HepG2 (cell line): ENCODE results near the gene PIEZO2. TPM values are rescaled to one million over a fixed set of nuclear protein-coding genes. Genes with fewer than 3 reads are reported as not detected.
A peak's percentile ranks its signal among the peaks of the same experiment; 100 is the strongest.

ENCODE experiments used
- AKAP8 ChIP-seq: sonication (generic); formaldehyde crosslinking; IDR thresholded peaks from 2 replicates; pipeline ENCODE4 v1.5.1; 2020; ENCODE audit warnings: mild to moderate bottlenecking, missing genetic modification reagents
- ATAD3A ChIP-seq: sonication (generic); formaldehyde crosslinking; IDR thresholded peaks from 2 replicates; pipeline ENCODE4 v1.4.0; 2020; ENCODE audit warnings: missing genetic modification reagents
- ATF1 ChIP-seq: IDR thresholded peaks from 2 replicates; pipeline ENCODE4 v1.6.1; 2016; ENCODE audit warnings: mild to moderate bottlenecking, control low read depth
- ETV6 ChIP-seq: sonication (generic); formaldehyde crosslinking; conservative IDR thresholded peaks from 2 replicates; pipeline ENCODE4 v1.4.0; 2020; ENCODE audit warnings: missing genetic modification reagents
- FLYWCH1 ChIP-seq: sonication (generic); formaldehyde crosslinking; IDR thresholded peaks from 2 replicates; pipeline ENCODE4 v1.8.1; 2023; ENCODE audit warnings: mild to moderate bottlenecking, missing genetic modification reagents
- HNRNPL ChIP-seq: fragments of 200-400 bp; formaldehyde crosslinking; IDR thresholded peaks from 2 replicates; pipeline ENCODE4 v1.6.1; 2017; ENCODE audit warnings: mild to moderate bottlenecking, low read depth, low read length
- HNRNPLL ChIP-seq: fragments of 200-400 bp; formaldehyde crosslinking; IDR thresholded peaks from 2 replicates; pipeline ENCODE4 v1.6.1; 2017; ENCODE audit warnings: mild to moderate bottlenecking, low read depth, low read length; ENCODE audit not compliant: poor library complexity, severe bottlenecking
- MEF2D ChIP-seq: sonication (generic); formaldehyde crosslinking; IDR thresholded peaks from 2 replicates; pipeline ENCODE4 v1.5.1; 2020; ENCODE audit warnings: mild to moderate bottlenecking, missing genetic modification reagents
- NR2F2 ChIP-seq: IDR thresholded peaks from 2 replicates; pipeline ENCODE4 v1.6.1; 2012; ENCODE audit warnings: low read depth, inconsistent platforms, borderline replicate concordance
- PITX1 ChIP-seq: sonication (generic); formaldehyde crosslinking; IDR thresholded peaks from 2 replicates; pipeline ENCODE4 v1.5.1; 2020; ENCODE audit warnings: mild to moderate bottlenecking, missing genetic modification reagents
- RBAK ChIP-seq: sonication (generic); formaldehyde crosslinking; IDR thresholded peaks from 2 replicates; pipeline ENCODE4 v1.5.1; 2020; ENCODE audit warnings: mild to moderate bottlenecking, missing genetic modification reagents
- ZBTB7B ChIP-seq: sonication (generic); formaldehyde crosslinking; IDR thresholded peaks from 2 replicates; pipeline ENCODE4 v1.4.0; 2020; ENCODE audit warnings: missing genetic modification reagents
- ZFP37 ChIP-seq: sonication (generic); formaldehyde crosslinking; IDR thresholded peaks from 2 replicates; pipeline ENCODE4 v1.4.0; 2020; ENCODE audit warnings: missing genetic modification reagents, borderline replicate concordance
- ZNF224 ChIP-seq: sonication (generic); formaldehyde crosslinking; IDR thresholded peaks from 2 replicates; pipeline ENCODE4 v1.5.0; 2020; ENCODE audit warnings: mild to moderate bottlenecking, missing genetic modification reagents
- ZNF329 ChIP-seq: sonication (generic); formaldehyde crosslinking; IDR thresholded peaks from 2 replicates; pipeline ENCODE4 v1.9.0; 2021; ENCODE audit warnings: low read depth, mild to moderate bottlenecking, missing genetic modification reagents
- ZNF333 ChIP-seq: sonication (generic); formaldehyde crosslinking; IDR thresholded peaks from 2 replicates; pipeline ENCODE4 v1.4.0; 2020; ENCODE audit warnings: mild to moderate bottlenecking, missing genetic modification reagents, borderline replicate concordance
- ZNF839 ChIP-seq: sonication (generic); formaldehyde crosslinking; IDR thresholded peaks from 2 replicates; pipeline ENCODE4 v1.4.0; 2020; ENCODE audit warnings: missing genetic modification reagents, mild to moderate bottlenecking, borderline replicate concordance
- polyA plus RNA-seq, 8 experiments: library from polyadenylated mRNA; depleted of rRNA in 3 of 8; stranded (reverse) in 7 of 8; unstranded in 1 of 8; fragments of >200 nt; fragmentation: Illumina TruSeq in 4 of 8; extraction: Trizol in 4 of 8; gene quantifications; 2 replicates each; pipeline versions ENCODE4 v1.2.1 to v1.2.3, GENCODE V29; 2011 to 2016; ENCODE audit warnings: low read depth in 4 of 8, missing spikeins in 1 of 8, mixed read lengths in 1 of 8; ENCODE audit not compliant: insufficient read depth in 1 of 8
- total RNA-seq, 5 experiments: library from RNA; depleted of rRNA; stranded (reverse); fragments of >200 nt; fragmentation: Illumina TruSeq; extraction: Trizol; gene quantifications; 2 replicates each; pipeline ENCODE4 v1.2.3, GENCODE V29; 2016; ENCODE audit warnings: low read depth in 1 of 5
- TF ChIP-seq, protein P1 (sequence below): sonication (generic); formaldehyde crosslinking; IDR thresholded peaks from 2 replicates; pipeline ENCODE4 v1.4.0; 2020; ENCODE audit warnings: missing genetic modification reagents
- TF ChIP-seq, protein P2 (sequence below): sonication (generic); formaldehyde crosslinking; IDR thresholded peaks from 2 replicates; pipeline ENCODE4 v1.4.0; 2020; ENCODE audit warnings: mild to moderate bottlenecking, low read depth, missing genetic modification reagents
- TF ChIP-seq, protein P3 (sequence below): sonication (generic); formaldehyde crosslinking; IDR thresholded peaks from 2 replicates; pipeline ENCODE4 v1.4.0; 2020; ENCODE audit warnings: missing genetic modification reagents
- TF ChIP-seq, protein P4 (sequence below): sonication (generic); formaldehyde crosslinking; IDR thresholded peaks from 2 replicates; pipeline ENCODE4 v1.8.1; 2023; ENCODE audit warnings: mild to moderate bottlenecking, missing genetic modification reagents, borderline replicate concordance
- TF ChIP-seq, protein P5 (sequence below): sonication (generic); formaldehyde crosslinking; IDR thresholded peaks from 2 replicates; pipeline ENCODE4 v1.5.1; 2020; ENCODE audit warnings: mild to moderate bottlenecking, missing genetic modification reagents, moderate library complexity
- TF ChIP-seq, protein P6 (sequence below): sonication (generic); formaldehyde crosslinking; conservative IDR thresholded peaks from 2 replicates; pipeline ENCODE4 v1.8.0; 2022; ENCODE audit warnings: missing genetic modification reagents

Gene PIEZO2
- total and polyA plus RNA-seq, 2 of the 13 experiments (the other 11 are each of a cell fraction or from before 2014, with no cell fraction given): 15.2 to 27.2 TPM

DNA sequence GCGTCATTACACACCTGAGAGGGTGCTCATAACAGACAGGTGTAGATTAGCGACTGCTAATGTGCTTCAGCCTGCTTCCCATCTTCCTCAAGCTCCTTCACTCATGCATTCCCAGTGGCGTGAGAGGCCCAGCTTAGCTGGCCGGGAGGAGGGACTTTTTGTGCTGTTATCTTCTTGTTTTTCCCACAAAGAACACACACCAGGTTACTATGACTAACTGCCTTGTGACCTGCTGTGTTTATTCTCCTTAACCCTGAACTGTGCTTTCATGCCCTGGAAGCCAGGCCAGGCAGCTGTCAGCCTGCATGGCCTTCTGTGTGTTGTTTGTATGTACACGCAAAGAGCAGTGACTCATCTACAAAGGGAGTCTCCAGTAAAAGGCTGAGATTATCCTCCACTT lies 143.8 kb downstream of the PIEZO2 start (continued):
- TF ChIP-seq, protein P1, sequence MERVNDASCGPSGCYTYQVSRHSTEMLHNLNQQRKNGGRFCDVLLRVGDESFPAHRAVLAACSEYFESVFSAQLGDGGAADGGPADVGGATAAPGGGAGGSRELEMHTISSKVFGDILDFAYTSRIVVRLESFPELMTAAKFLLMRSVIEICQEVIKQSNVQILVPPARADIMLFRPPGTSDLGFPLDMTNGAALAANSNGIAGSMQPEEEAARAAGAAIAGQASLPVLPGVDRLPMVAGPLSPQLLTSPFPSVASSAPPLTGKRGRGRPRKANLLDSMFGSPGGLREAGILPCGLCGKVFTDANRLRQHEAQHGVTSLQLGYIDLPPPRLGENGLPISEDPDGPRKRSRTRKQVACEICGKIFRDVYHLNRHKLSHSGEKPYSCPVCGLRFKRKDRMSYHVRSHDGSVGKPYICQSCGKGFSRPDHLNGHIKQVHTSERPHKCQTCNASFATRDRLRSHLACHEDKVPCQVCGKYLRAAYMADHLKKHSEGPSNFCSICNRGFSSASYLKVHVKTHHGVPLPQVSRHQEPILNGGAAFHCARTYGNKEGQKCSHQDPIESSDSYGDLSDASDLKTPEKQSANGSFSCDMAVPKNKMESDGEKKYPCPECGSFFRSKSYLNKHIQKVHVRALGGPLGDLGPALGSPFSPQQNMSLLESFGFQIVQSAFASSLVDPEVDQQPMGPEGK (CRISPR knock-in tag): no peak
- TF ChIP-seq MEF2D: peak; percentile 64; the same call in 1 of the 2 replicates
- 0 out of 2 replicates have a peak, but pooled peaks have one; percentile 10 for TF ChIP-seq ZNF224
- no peak for TF ChIP-seq RBAK (CRISPR knock-in tag)
- TF ChIP-seq NR2F2: peak; percentile 96
- peak; percentile 85 for TF ChIP-seq PITX1 (CRISPR knock-in tag)
- TF ChIP-seq ATAD3A (CRISPR knock-in tag): no peak
- no peak for TF ChIP-seq ZFP37 (CRISPR knock-in tag)
- TF ChIP-seq, protein P2, sequence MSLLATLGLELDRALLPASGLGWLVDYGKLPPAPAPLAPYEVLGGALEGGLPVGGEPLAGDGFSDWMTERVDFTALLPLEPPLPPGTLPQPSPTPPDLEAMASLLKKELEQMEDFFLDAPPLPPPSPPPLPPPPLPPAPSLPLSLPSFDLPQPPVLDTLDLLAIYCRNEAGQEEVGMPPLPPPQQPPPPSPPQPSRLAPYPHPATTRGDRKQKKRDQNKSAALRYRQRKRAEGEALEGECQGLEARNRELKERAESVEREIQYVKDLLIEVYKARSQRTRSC (CRISPR knock-in tag): no peak
- no peak for TF ChIP-seq HNRNPLL
- TF ChIP-seq, protein P3, sequence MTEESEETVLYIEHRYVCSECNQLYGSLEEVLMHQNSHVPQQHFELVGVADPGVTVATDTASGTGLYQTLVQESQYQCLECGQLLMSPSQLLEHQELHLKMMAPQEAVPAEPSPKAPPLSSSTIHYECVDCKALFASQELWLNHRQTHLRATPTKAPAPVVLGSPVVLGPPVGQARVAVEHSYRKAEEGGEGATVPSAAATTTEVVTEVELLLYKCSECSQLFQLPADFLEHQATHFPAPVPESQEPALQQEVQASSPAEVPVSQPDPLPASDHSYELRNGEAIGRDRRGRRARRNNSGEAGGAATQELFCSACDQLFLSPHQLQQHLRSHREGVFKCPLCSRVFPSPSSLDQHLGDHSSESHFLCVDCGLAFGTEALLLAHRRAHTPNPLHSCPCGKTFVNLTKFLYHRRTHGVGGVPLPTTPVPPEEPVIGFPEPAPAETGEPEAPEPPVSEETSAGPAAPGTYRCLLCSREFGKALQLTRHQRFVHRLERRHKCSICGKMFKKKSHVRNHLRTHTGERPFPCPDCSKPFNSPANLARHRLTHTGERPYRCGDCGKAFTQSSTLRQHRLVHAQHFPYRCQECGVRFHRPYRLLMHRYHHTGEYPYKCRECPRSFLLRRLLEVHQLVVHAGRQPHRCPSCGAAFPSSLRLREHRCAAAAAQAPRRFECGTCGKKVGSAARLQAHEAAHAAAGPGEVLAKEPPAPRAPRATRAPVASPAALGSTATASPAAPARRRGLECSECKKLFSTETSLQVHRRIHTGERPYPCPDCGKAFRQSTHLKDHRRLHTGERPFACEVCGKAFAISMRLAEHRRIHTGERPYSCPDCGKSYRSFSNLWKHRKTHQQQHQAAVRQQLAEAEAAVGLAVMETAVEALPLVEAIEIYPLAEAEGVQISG: peak; percentile 79
- no peak for TF ChIP-seq AKAP8 (CRISPR knock-in tag)
- no peak for TF ChIP-seq ETV6 (CRISPR knock-in tag)
- TF ChIP-seq, protein P4, sequence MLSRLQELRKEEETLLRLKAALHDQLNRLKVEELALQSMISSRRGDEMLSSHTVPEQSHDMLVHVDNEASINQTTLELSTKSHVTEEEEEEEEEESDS (CRISPR knock-in tag): no peak
- no peak for TF ChIP-seq ZNF333 (CRISPR knock-in tag)
- TF ChIP-seq, protein P5, sequence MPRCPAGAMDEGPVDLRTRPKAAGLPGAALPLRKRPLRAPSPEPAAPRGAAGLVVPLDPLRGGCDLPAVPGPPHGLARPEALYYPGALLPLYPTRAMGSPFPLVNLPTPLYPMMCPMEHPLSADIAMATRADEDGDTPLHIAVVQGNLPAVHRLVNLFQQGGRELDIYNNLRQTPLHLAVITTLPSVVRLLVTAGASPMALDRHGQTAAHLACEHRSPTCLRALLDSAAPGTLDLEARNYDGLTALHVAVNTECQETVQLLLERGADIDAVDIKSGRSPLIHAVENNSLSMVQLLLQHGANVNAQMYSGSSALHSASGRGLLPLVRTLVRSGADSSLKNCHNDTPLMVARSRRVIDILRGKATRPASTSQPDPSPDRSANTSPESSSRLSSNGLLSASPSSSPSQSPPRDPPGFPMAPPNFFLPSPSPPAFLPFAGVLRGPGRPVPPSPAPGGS (CRISPR knock-in tag): no peak
- no peak for TF ChIP-seq ZBTB7B (CRISPR knock-in tag)
- no peak for TF ChIP-seq ZNF839
- no peak for TF ChIP-seq ZNF329 (CRISPR knock-in tag)
- TF ChIP-seq ATF1 (CRISPR knock-in tag): 0 out of 2 replicates have a peak, but pooled peaks have one; percentile 26
- TF ChIP-seq HNRNPL: no peak
- TF ChIP-seq, protein P6, sequence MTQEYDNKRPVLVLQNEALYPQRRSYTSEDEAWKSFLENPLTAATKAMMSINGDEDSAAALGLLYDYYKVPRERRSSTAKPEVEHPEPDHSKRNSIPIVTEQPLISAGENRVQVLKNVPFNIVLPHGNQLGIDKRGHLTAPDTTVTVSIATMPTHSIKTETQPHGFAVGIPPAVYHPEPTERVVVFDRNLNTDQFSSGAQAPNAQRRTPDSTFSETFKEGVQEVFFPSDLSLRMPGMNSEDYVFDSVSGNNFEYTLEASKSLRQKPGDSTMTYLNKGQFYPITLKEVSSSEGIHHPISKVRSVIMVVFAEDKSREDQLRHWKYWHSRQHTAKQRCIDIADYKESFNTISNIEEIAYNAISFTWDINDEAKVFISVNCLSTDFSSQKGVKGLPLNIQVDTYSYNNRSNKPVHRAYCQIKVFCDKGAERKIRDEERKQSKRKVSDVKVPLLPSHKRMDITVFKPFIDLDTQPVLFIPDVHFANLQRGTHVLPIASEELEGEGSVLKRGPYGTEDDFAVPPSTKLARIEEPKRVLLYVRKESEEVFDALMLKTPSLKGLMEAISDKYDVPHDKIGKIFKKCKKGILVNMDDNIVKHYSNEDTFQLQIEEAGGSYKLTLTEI (CRISPR knock-in tag): no peak
- no peak for TF ChIP-seq FLYWCH1 (CRISPR knock-in tag)
